AG04449 (cell line): Measurements from ENCODE around the gene SERPINB5.

ENCODE experiments used
- CTCF ChIA-PET: fragments of 350-600 bp; formaldehyde crosslinking; extraction: SDS; loops from one replicate; lab custom pipeline; 2021; ENCODE audit warnings: antibody characterized with exemption; lab: Yijun Ruan, JAX
- POLR2A ChIA-PET: fragments of 400-600, 350-600 bp; formaldehyde crosslinking; extraction: SDS; loops from one replicate; lab custom pipeline; 2020; ENCODE audit warnings: antibody characterized with exemption, inconsistent platforms; lab: Yijun Ruan, JAX
- DNase-seq: peaks from one replicate; pipeline ENCODE4 v3.0.0-alpha.2; 2010; ENCODE audit warnings: low read depth, low spot score
- H3K4me3 ChIP-seq: 2 replicates; pipeline ENCODE4 v1.5.1; 2011; ENCODE audit warnings: low read depth, mild to moderate bottlenecking, control low read depth, low read length
- TF ChIP-seq, protein P1 (sequence below): IDR thresholded peaks from one replicate; pipeline ENCODE4 v1.5.1; 2011; ENCODE audit warnings: mild to moderate bottlenecking, moderate library complexity, low read length, control low read depth, inconsistent platforms; ENCODE audit not compliant: insufficient read depth; ENCODE audit errors: missing control alignments

Gene SERPINB5

DNA sequence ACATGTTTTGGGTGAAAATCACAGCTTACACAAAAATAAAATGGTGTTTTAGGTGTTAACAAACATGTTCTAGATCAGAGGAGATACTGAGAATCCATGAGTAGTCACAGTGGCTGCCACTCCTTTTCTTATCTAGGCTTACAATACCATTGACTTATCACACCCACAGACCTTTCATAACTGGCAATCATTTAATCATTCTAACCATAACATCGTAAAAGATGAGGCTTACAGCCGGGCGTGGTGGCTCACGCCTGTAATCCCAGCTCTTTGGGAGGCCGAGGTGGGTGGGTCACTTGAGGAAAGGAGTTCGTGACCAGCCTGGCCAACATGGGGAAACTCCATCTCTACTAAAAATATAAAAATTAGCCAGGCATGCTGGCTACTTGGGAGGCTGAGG, 18.8 kb upstream of the SERPINB5 start:
- CTCF ChIA-PET: interaction anchor here (1.1 to 2.2 kb wide), 2 partner anchors 19 to 48 kb away, joined by 4 to 10 read pairs; no protein-coding TSS in a partner anchor
- TF ChIP-seq, protein P1, sequence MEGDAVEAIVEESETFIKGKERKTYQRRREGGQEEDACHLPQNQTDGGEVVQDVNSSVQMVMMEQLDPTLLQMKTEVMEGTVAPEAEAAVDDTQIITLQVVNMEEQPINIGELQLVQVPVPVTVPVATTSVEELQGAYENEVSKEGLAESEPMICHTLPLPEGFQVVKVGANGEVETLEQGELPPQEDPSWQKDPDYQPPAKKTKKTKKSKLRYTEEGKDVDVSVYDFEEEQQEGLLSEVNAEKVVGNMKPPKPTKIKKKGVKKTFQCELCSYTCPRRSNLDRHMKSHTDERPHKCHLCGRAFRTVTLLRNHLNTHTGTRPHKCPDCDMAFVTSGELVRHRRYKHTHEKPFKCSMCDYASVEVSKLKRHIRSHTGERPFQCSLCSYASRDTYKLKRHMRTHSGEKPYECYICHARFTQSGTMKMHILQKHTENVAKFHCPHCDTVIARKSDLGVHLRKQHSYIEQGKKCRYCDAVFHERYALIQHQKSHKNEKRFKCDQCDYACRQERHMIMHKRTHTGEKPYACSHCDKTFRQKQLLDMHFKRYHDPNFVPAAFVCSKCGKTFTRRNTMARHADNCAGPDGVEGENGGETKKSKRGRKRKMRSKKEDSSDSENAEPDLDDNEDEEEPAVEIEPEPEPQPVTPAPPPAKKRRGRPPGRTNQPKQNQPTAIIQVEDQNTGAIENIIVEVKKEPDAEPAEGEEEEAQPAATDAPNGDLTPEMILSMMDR: no peak
- POLR2A ChIA-PET: no interaction called here

DNA sequence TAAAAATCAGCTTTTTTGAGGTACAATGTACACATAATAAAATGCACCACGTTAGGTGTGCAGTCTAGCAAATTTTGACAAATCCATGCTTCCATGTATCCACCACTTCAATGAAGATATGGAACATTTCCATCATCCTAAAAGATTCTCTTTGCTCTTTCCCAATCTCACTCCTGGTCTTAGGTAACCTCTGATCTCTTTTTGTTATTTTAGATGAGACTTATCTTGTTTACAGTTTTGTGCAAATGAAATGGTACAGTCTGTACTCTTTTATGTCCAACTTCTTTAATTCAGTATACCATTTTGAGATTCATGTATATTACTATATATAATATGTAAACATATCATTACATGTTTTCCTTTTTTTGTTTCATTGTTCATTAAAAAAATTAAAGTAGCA, 16.3 kb upstream of the SERPINB5 start:
- ChIA-PET POLR2A (no interaction called here), CTCF (interaction anchor here (1.6 kb wide), 1 partner anchor 51 kb away, joined by 4 read pairs; no protein-coding TSS in a partner anchor)
- TF ChIP-seq, protein P1: no peak
- H3K4me3 ChIP-seq: no peak overlapping the region
- no peak for DNase-seq

More for the DNA sequence above, 18.8 kb upstream of the SERPINB5 start:
- no peak for DNase-seq
- H3K4me3 ChIP-seq: no peak overlapping the region

DNA sequence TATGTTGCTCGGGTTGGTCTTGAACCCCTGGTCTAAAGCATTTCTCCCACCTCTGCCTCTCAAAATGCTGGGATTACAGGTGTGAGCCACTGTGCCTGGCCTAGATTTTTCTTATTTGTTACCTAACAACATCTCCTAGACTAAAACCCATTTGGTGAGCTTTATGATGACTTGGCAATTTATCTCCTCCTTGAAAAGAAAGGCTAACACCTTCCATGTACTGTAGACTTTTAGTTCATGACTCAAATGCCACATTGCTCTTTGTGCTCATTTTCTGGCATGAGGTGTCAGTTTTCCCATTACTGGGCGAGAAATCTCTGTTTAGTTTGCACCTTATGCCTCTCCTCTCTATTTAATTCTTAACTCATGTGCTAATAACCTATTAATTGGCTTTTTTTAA, 12.3 kb upstream of the SERPINB5 start:
- TF ChIP-seq, protein P1: no peak
- no peak overlapping the region for H3K4me3 ChIP-seq
- ChIA-PET CTCF (interaction anchor here (1.5 kb wide), 1 partner anchor 25 kb away, joined by 4 read pairs; no protein-coding TSS in a partner anchor), POLR2A (no interaction called here)
- no peak for DNase-seq

DNA sequence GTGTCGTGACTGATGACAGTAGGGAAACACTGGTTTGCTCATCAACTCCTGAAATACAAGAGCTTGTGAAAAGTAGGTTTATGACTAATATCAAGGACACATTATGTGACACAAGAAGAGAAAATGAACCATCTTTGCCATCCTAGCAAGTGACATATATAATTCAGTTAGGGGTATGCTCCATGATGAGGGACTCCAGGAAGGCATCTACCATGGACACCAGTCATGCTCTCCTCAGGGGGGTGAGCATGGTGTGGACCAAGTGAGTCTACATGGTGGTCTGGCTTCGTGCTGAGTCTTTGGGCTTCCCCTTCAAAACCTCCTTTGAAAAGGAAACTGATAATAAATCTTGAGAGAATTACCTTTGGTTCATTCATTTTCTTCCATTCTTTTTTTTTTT, 11.7 kb upstream of the SERPINB5 start:
- ChIA-PET POLR2A (no interaction called here), CTCF (interaction anchor here (1.5 kb wide), 1 partner anchor 26 kb away, joined by 4 read pairs; no protein-coding TSS in a partner anchor)
- TF ChIP-seq, protein P1: no peak
- H3K4me3 ChIP-seq: no peak overlapping the region
- no peak for DNase-seq

DNA sequence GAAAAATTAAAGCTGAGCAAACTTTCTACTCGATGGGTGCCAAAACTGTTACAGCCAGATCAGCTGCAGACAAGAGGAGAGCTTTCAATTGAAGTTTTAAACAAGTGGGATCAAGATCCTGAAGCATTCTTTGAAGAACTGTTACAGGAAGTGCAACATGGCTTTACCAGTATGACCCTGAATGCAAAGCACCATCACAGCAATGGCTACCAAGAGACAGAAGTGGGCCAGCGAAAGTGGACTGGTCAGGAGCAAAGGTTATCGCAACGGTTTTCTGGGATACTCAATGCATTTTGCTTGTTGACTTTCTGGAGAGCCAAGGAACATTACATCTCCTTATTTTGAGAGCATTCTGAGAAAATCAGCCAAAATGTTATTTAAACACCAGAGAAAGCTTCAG, 9.1 kb upstream of the SERPINB5 start:
- TF ChIP-seq, protein P1: no peak
- ChIA-PET CTCF (interaction anchor here (1.0 to 1.2 kb wide), 2 partner anchors 38 to 110 kb away, joined by 3 to 4 read pairs; no protein-coding TSS in a partner anchor), POLR2A (no interaction called here)
- no peak overlapping the region for H3K4me3 ChIP-seq
- no peak for DNase-seq

DNA sequence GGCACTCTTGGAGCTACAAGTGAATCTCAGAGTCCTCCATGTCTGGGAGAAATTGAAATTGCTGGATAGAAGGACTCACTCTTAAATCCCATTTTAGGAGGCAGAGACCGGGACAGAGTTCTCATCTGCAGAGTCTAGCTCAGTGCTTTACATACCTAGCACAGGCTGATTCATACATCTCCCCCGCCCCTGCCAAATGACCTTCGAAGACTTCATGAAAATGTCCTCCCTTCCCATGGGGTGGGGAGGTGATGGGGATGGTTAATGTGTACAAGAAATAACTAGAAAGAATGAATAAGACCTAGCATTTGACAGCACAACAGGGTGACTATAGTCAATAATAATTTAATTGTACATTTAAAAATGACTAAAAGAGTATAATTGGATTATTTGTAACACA, 8.2 kb upstream of the SERPINB5 start:
- CTCF ChIA-PET: interaction anchor here (1.0 kb wide), 1 partner anchor 109 kb away, joined by 3 read pairs; no protein-coding TSS in a partner anchor
- POLR2A ChIA-PET: no interaction called here
- DNase-seq: no peak
- no peak overlapping the region for H3K4me3 ChIP-seq
- TF ChIP-seq, protein P1: no peak
